ENCODE results near the gene FMNL2.

The FMNL2 gene

GRCh38 chr2:152682663-152683062 lies 347.7 kb downstream of the FMNL2 start:
- FAIRE-seq, result peak; percentile 79
- TF ChIP-seq POLR2A (IDR thresholded peaks at IDR 0.05; ENCODE audit: low read depth, low read length) (no peak), POLR2AphosphoS5 (IDR thresholded peaks at IDR 0.05; ENCODE audit: low read depth, low read length) (no peak), PAX5 (IDR thresholded peaks at IDR 0.05; ENCODE audit: insufficient read depth, low read length, severe bottlenecking) (no peak), POU2F2 (IDR thresholded peaks at IDR 0.05; ENCODE audit: low read depth, low read length) (no peak), TAF1 (IDR thresholded peaks at IDR 0.05; ENCODE audit: low read depth, low read length) (no peak), SPI1 (IDR thresholded peaks at IDR 0.05; ENCODE audit: low read depth, low read length) (no peak)

GRCh38 chr2:152683400-152683799 lies 348.4 kb downstream of the FMNL2 start:
- DNase-seq (ENCODE audit: insufficient read length, low spot score) (no peak), FAIRE-seq (no peak)
- TF ChIP-seq POU2F2 (IDR thresholded peaks at IDR 0.05; ENCODE audit: low read depth, low read length) (no peak), TAF1 (IDR thresholded peaks at IDR 0.05; ENCODE audit: low read depth, low read length) (no peak), PAX5 (IDR thresholded peaks at IDR 0.05; ENCODE audit: insufficient read depth, low read length, severe bottlenecking) (no peak), POLR2A (IDR thresholded peaks at IDR 0.05; ENCODE audit: low read depth, low read length) (no peak), SPI1 (IDR thresholded peaks at IDR 0.05; ENCODE audit: low read depth, low read length) (no peak), POLR2AphosphoS5 (IDR thresholded peaks at IDR 0.05; ENCODE audit: low read depth, low read length) (no peak)

More at GRCh38 chr2:152682663-152683062, 347.7 kb downstream of the FMNL2 start:
- DNase-seq (ENCODE audit: insufficient read length, low spot score), result no peak

- FAIRE-seq (no peak), DNase-seq (ENCODE audit: insufficient read length, low spot score) (no peak)
- TF ChIP-seq POLR2A (IDR thresholded peaks at IDR 0.05; ENCODE audit: low read depth, low read length) (no peak), TAF1 (IDR thresholded peaks at IDR 0.05; ENCODE audit: low read depth, low read length) (no peak), PAX5 (IDR thresholded peaks at IDR 0.05; ENCODE audit: insufficient read depth, low read length, severe bottlenecking) (no peak), SPI1 (IDR thresholded peaks at IDR 0.05; ENCODE audit: low read depth, low read length) (no peak), POLR2AphosphoS5 (IDR thresholded peaks at IDR 0.05; ENCODE audit: low read depth, low read length) (no peak), POU2F2 (IDR thresholded peaks at IDR 0.05; ENCODE audit: low read depth, low read length) (no peak)
Observed at GRCh38 chr2:152686321-152686720, 351.3 kb downstream of the FMNL2 start.

GRCh38 chr2:152693033-152693432 lies 358.1 kb downstream of the FMNL2 start:
- TF ChIP-seq POLR2AphosphoS5 (IDR thresholded peaks at IDR 0.05; ENCODE audit: low read depth, low read length), result no peak
- TF ChIP-seq POLR2A (IDR thresholded peaks at IDR 0.05; ENCODE audit: low read depth, low read length), result no peak
- TF ChIP-seq POU2F2 (IDR thresholded peaks at IDR 0.05; ENCODE audit: low read depth, low read length), result no peak
- no peak for TF ChIP-seq TAF1 (IDR thresholded peaks at IDR 0.05; ENCODE audit: low read depth, low read length)
- TF ChIP-seq PAX5 (IDR thresholded peaks at IDR 0.05; ENCODE audit: insufficient read depth, low read length, severe bottlenecking), result no peak
- no peak for TF ChIP-seq SPI1 (IDR thresholded peaks at IDR 0.05; ENCODE audit: low read depth, low read length)
- FAIRE-seq (peak; percentile 47), DNase-seq (ENCODE audit: insufficient read length, low spot score) (peak; percentile 2)

- DNase-seq (ENCODE audit: insufficient read length, low spot score) (no peak), FAIRE-seq (peak; percentile 71)
- no peak for TF ChIP-seq TAF1 (IDR thresholded peaks at IDR 0.05; ENCODE audit: low read depth, low read length)
- TF ChIP-seq SPI1 (IDR thresholded peaks at IDR 0.05; ENCODE audit: low read depth, low read length), result no peak
- no peak for TF ChIP-seq PAX5 (IDR thresholded peaks at IDR 0.05; ENCODE audit: insufficient read depth, low read length, severe bottlenecking)
- TF ChIP-seq POLR2A (IDR thresholded peaks at IDR 0.05; ENCODE audit: low read depth, low read length), result no peak
- no peak for TF ChIP-seq POU2F2 (IDR thresholded peaks at IDR 0.05; ENCODE audit: low read depth, low read length)
- TF ChIP-seq POLR2AphosphoS5 (IDR thresholded peaks at IDR 0.05; ENCODE audit: low read depth, low read length), result no peak
Observed at GRCh38 chr2:152694161-152694661, 359.2 kb downstream of the FMNL2 start.

GRCh38 chr2:152695763-152696162 lies 360.8 kb downstream of the FMNL2 start:
- peak; percentile 9 for FAIRE-seq
- TF ChIP-seq POU2F2 (IDR thresholded peaks at IDR 0.05; ENCODE audit: low read depth, low read length), result no peak
- no peak for TF ChIP-seq POLR2AphosphoS5 (IDR thresholded peaks at IDR 0.05; ENCODE audit: low read depth, low read length)
- TF ChIP-seq POLR2A (IDR thresholded peaks at IDR 0.05; ENCODE audit: low read depth, low read length), result no peak
- no peak for TF ChIP-seq SPI1 (IDR thresholded peaks at IDR 0.05; ENCODE audit: low read depth, low read length)
- TF ChIP-seq PAX5 (IDR thresholded peaks at IDR 0.05; ENCODE audit: insufficient read depth, low read length, severe bottlenecking), result no peak
- no peak for TF ChIP-seq TAF1 (IDR thresholded peaks at IDR 0.05; ENCODE audit: low read depth, low read length)

GRCh38 chr2:152696476-152696875 lies 361.5 kb downstream of the FMNL2 start:
- no peak for FAIRE-seq
- no peak for TF ChIP-seq TAF1 (IDR thresholded peaks at IDR 0.05; ENCODE audit: low read depth, low read length)
- TF ChIP-seq SPI1 (IDR thresholded peaks at IDR 0.05; ENCODE audit: low read depth, low read length), result no peak
- no peak for TF ChIP-seq PAX5 (IDR thresholded peaks at IDR 0.05; ENCODE audit: insufficient read depth, low read length, severe bottlenecking)
- no peak for TF ChIP-seq POU2F2 (IDR thresholded peaks at IDR 0.05; ENCODE audit: low read depth, low read length)
- TF ChIP-seq POLR2AphosphoS5 (IDR thresholded peaks at IDR 0.05; ENCODE audit: low read depth, low read length), result no peak
- no peak for TF ChIP-seq POLR2A (IDR thresholded peaks at IDR 0.05; ENCODE audit: low read depth, low read length)

More at GRCh38 chr2:152695763-152696162, 360.8 kb downstream of the FMNL2 start:
- no peak for DNase-seq (ENCODE audit: insufficient read length, low spot score)

More at GRCh38 chr2:152696476-152696875, 361.5 kb downstream of the FMNL2 start:
- no peak for DNase-seq (ENCODE audit: insufficient read length, low spot score)
